PC-9 (cell line): Measurements from ENCODE around the gene TANGO6.

ENCODE experiments used
- CTCF ChIP-seq: fragments of 200-600 bp; sonication (generic); conservative IDR thresholded peaks from 2 replicates; pipeline ENCODE4 v1.6.1; 2017; ENCODE audit warnings: mixed run types, antibody characterized with exemption, mild to moderate bottlenecking, moderate library complexity
- EZH2 ChIP-seq: fragments of 200-600 bp; sonication (generic); IDR thresholded peaks from 2 replicates; pipeline ENCODE4 v1.8.0; 2017; ENCODE audit warnings: antibody characterized with exemption, low read depth

- TF ChIP-seq CTCF (no peak), EZH2 (no peak)
Measured at GRCh38 chr16:68951991-68952877, 108.9 kb downstream of the TANGO6 start.
